Thyroid gland (tissue), 4 donors: ENCODE results near the gene CLSTN2. TPM values are rescaled to one million over a fixed set of nuclear protein-coding genes. Genes with fewer than 3 reads are reported as not detected.

Experiments
- DNase-seq, 2 donors: peaks; one replicate each; pipeline ENCODE4 v3.0.0-alpha.2; 2019
- H3K27ac ChIP-seq, 3 donors: fragments of 200-600 bp; sonication (generic); 1 replicate in 2 of 3; 2 replicates in 1 of 3; pipeline ENCODE4 v1.5.1; 2016 to 2019; ENCODE audit warnings: mild to moderate bottlenecking in 1 of 3, moderate library complexity in 1 of 3
- H3K27me3 ChIP-seq: fragments of 200-600 bp; sonication (generic); one replicate; pipeline ENCODE4 v1.5.1; 2019
- H3K36me3 ChIP-seq, 2 donors: fragments of 200-600 bp; sonication (generic); one replicate each; pipeline ENCODE4 v1.5.1; 2016 to 2019
- H3K4me1 ChIP-seq, 2 donors: fragments of 200-600 bp; sonication (generic); one replicate each; pipeline ENCODE4 v1.5.1; 2017 to 2019
- H3K4me3 ChIP-seq, 3 donors: fragments of 200-600 bp; sonication (generic); replicated peaks in 1 of 3; 1 replicate in 2 of 3; 2 replicates in 1 of 3; pipeline ENCODE4 v1.5.1; 2016; ENCODE audit warnings: mild to moderate bottlenecking in 1 of 3
- H3K9me3 ChIP-seq: fragments of 200-600 bp; sonication (generic); one replicate; pipeline ENCODE4 v1.5.1; 2017
- POLR2A ChIP-seq, 2 donors: fragments of 450-650 bp; IDR thresholded peaks; one replicate each; pipeline ENCODE4 v1.6.1; 2017; ENCODE audit warnings: antibody characterized with exemption in 2 of 2, mild to moderate bottlenecking in 2 of 2, moderate library complexity in 1 of 2
- WGBS, 2 donors: methylation state at CpG; one replicate each; pipeline ENCODE4 v1.1.5; 2017; 5-methylcytosine and 5-hydroxymethylcytosine counted together
- intact Hi-C: fragments of 100-400 bp; cut with DNase I; formaldehyde crosslinking; loops from one replicate; pipeline ENCODE4 v1.15.1; 2023
- total RNA-seq, 4 donors: library from RNA; depleted of rRNA; stranded (reverse); fragments of >200 nt; gene quantifications; one replicate each; pipeline ENCODE4 v1.2.3, GENCODE V29; 2016
- TF ChIP-seq, protein P1 (sequence below), 6 experiments: fragments of 200-600 bp in 3 of 6; fragments of 450-650 bp in 3 of 6; sonication (generic) in 3 of 6; IDR thresholded peaks; one replicate each; pipeline ENCODE4 v1.5.1; 2016 to 2019; ENCODE audit warnings: antibody characterized with exemption in 6 of 6, mild to moderate bottlenecking in 2 of 6, inconsistent platforms in 1 of 6, moderate library complexity in 1 of 6

Gene CLSTN2
- total RNA-seq, 4 donors from 2014 or later: 9.7 to 32.9 (median 15.5) TPM

- no peaks in the 10 kb centered on the region for H3K4me1 ChIP-seq
- TF ChIP-seq, protein P1, sequence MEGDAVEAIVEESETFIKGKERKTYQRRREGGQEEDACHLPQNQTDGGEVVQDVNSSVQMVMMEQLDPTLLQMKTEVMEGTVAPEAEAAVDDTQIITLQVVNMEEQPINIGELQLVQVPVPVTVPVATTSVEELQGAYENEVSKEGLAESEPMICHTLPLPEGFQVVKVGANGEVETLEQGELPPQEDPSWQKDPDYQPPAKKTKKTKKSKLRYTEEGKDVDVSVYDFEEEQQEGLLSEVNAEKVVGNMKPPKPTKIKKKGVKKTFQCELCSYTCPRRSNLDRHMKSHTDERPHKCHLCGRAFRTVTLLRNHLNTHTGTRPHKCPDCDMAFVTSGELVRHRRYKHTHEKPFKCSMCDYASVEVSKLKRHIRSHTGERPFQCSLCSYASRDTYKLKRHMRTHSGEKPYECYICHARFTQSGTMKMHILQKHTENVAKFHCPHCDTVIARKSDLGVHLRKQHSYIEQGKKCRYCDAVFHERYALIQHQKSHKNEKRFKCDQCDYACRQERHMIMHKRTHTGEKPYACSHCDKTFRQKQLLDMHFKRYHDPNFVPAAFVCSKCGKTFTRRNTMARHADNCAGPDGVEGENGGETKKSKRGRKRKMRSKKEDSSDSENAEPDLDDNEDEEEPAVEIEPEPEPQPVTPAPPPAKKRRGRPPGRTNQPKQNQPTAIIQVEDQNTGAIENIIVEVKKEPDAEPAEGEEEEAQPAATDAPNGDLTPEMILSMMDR (IDR thresholded peaks at IDR 0.05): no peak
- TF ChIP-seq POLR2A (IDR thresholded peaks at IDR 0.05): no peak
- no peak overlapping the region for H3K4me3 ChIP-seq
- H3K9me3 ChIP-seq: no peaks in the 10 kb centered on the region
- no peak for DNase-seq
- intact Hi-C loops: no loop called here
- no peaks in the 10 kb centered on the region for H3K36me3 ChIP-seq
- no peak overlapping the region for H3K27ac ChIP-seq
- 94 to 95% methylated on average over 3 of the region's 3 CpGs for WGBS, 2 donors
- no peaks in the 10 kb centered on the region for H3K27me3 ChIP-seq
These were observed 513.0 kb downstream of the CLSTN2 start for GRCh38 chr3:140448001-140448400.

DNA sequence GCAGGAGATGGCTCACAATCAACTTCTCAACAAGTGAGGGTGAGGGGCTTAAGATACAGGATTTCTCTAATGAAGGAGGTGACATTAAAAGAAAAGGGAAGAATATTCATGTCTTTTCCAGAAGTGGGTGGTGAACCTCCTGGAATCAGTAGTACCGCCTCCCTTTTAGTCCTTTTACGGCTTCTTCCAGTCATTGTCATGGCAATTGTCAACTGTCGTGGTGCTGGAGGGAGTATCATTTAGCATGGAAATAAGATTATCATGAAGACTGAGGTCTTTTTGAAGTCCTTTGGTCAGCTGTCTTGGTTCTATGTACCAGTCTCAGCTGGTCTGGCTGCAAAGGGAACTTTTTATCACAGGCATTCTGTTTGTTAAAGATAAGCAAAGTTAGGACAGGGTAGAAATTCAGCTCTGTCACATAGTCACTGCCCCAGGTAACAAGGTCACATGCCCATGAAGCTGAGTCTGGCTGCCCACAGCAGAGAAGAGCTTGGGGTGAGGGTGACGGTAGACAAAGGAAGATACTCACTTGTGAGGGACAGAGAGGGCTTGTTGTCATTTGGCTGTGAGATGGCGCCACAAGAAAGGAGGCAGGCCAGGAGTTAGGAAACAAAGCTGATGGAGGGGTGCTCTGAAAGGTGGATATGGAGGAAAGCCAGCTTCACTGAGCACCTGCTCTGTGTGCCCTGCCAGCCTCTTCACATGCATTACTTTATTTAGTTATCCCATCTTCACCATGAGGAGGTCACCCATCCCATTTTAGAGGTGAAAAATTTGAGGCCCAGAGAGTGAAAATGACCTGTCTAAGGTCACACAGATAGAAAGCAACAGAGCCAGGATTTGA lies 514.6 kb downstream of the CLSTN2 start:
- H3K27ac ChIP-seq: no peak overlapping the region
- WGBS, 2 donors: 94% methylated on average over 5 of the region's 5 CpGs
- H3K4me3 ChIP-seq: no peak overlapping the region
- DNase-seq: no peak
- no peak for TF ChIP-seq POLR2A (IDR thresholded peaks at IDR 0.05)
- TF ChIP-seq, protein P1 (IDR thresholded peaks at IDR 0.05): no peak
- no peaks in the 10 kb centered on the region for H3K9me3 ChIP-seq
- intact Hi-C loops: no loop called here
- no peaks in the 10 kb centered on the region for H3K27me3 ChIP-seq
- no peaks in the 10 kb centered on the region for H3K4me1 ChIP-seq
- no peaks in the 10 kb centered on the region for H3K36me3 ChIP-seq

DNA sequence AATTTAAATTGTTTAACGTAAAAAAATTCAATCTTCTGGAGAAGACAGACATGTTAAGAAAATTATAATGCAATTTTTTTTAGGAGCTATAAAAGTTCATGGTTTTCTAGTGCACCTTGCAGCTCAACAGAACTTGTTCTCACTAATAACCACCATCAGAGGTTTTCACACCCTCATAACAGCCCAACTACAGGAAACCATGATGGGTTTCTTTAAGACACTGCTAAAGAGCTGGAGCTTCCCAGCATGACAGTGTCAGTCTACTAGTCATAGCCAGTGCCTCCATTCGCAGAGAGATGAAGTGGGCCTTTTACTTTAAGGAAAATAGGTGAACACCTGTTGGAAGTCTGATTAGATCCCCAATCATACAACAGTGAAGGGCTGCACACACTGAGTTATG lies 518.8 kb downstream of the CLSTN2 start:
- H3K9me3 ChIP-seq: no peaks in the 10 kb centered on the region
- H3K4me1 ChIP-seq: no peaks in the 10 kb centered on the region
- H3K27me3 ChIP-seq: no peaks in the 10 kb centered on the region
- no peaks in the 10 kb centered on the region for H3K36me3 ChIP-seq
- DNase-seq: no peak
- H3K27ac ChIP-seq: no peak overlapping the region
- no peak overlapping the region for H3K4me3 ChIP-seq
- intact Hi-C loops: no loop called here
- 92 to 93% methylated on average over 2 of the region's 2 CpGs for WGBS, 2 donors
- TF ChIP-seq, protein P1 (IDR thresholded peaks at IDR 0.05): no peak
- TF ChIP-seq POLR2A (IDR thresholded peaks at IDR 0.05): no peak

DNA sequence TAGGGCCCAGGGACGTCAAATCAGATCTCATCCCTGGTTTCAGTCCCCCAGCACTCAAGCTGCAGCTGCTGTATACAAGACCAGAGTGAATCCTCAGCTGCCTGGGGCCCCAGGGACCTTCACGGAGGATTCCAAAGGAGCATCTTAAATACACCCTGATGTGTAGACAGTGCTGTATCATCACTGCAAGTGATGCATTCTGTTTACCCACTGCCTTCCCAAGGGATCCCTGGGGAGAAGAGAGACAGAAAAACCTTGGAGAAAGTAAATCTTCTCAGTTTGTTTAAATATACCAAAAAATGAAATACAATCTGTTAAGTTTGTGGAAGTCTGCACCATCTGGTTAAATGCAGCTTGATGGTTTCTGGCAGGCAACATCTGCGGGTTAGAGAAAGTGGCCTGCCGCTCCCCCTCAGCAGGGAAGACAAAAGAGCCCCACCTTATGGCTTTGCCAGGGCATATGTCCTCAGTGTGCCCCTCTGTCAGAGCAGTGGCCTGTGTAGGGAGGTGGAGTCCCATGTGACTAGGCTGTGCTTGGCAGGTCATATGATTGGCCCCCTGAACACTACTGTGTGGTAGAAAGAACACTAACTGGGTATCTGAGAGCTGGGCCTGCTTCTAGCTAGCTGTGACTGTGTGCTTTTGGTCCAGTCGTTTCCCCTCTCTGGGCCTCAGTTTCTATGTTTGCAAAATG lies 520.7 kb downstream of the CLSTN2 start:
- 78 to 82% methylated on average over 5 of the region's 5 CpGs for WGBS, 2 donors
- Histone ChIP-seq H3K27me3 (no peaks in the 10 kb centered on the region), H3K4me3 (no peak overlapping the region), H3K27ac (no peak overlapping the region), H3K36me3 (no peaks in the 10 kb centered on the region), H3K4me1 (peaks cover 0 to 8% of the 10 kb centered on the region in 2 donors), H3K9me3 (no peaks in the 10 kb centered on the region)
- intact Hi-C loops: no loop called here
- TF ChIP-seq POLR2A (IDR thresholded peaks at IDR 0.05): no peak
- TF ChIP-seq, protein P1 (IDR thresholded peaks at IDR 0.05): no peak
- DNase-seq: no peak

GRCh38 chr3:140456974-140457373 lies 522.0 kb downstream of the CLSTN2 start:
- TF ChIP-seq, protein P1 (IDR thresholded peaks at IDR 0.05): no peak
- TF ChIP-seq POLR2A (IDR thresholded peaks at IDR 0.05): no peak
- Histone ChIP-seq H3K4me1 (peaks cover 0 to 8% of the 10 kb centered on the region in 2 donors), H3K27me3 (no peaks in the 10 kb centered on the region), H3K9me3 (no peaks in the 10 kb centered on the region), H3K4me3 (no peak overlapping the region), H3K36me3 (no peaks in the 10 kb centered on the region), H3K27ac (no peak overlapping the region)
- no peak for DNase-seq
- WGBS, 2 donors: 90% methylated on average over 3 of the region's 3 CpGs
- intact Hi-C loops: no loop called here
